Stimulated activated naive CD4-positive, alpha-beta T cell treated with Interleukin-2 at 50 U/mL for 16 hours (primary cell): ENCODE measurements around the gene UBXN11.

Source experiments
- DNase-seq: peaks from one replicate; lab custom pipeline; 2025; lab: John Stamatoyannopoulos, UW

UBXN11 gene

GRCh38 chr1:26306290-26307229 lies at the start of gene UBXN11:
UBXN11 (minus strand) TSS chr1:26306636; CDS start chr1:26302883, 3,753 bp downstream.
- peak; percentile 93 for DNase-seq

- no peak for DNase-seq
Observed at GRCh38 chr1:26356106-26356505, 49.7 kb upstream of the UBXN11 start.

- no peak for DNase-seq
Observed at GRCh38 chr1:26354972-26355371, 48.5 kb upstream of the UBXN11 start.

GRCh38 chr1:26353976-26354820 lies 47.8 kb upstream of the UBXN11 start, which contains the start of gene CRYBG2:
CRYBG2 (minus strand) TSS chr1:26354130; CDS start chr1:26346657, 7,473 bp downstream.
- DNase-seq = no peak

- no peak for DNase-seq
Observed at GRCh38 chr1:26353210-26353859, 46.9 kb upstream of the UBXN11 start.

GRCh38 chr1:26352338-26352679 lies 45.9 kb upstream of the UBXN11 start:
- DNase-seq = no peak

GRCh38 chr1:26351590-26352337 lies 45.3 kb upstream of the UBXN11 start:
- DNase-seq = no peak

- DNase-seq = no peak
Observed at GRCh38 chr1:26350701-26351589, 44.5 kb upstream of the UBXN11 start.

GRCh38 chr1:26350343-26350700 lies 43.9 kb upstream of the UBXN11 start:
- no peak for DNase-seq

GRCh38 chr1:26349877-26350244 lies 43.4 kb upstream of the UBXN11 start:
- no peak for DNase-seq

- no peak for DNase-seq
Observed at GRCh38 chr1:26349188-26349876, 42.9 kb upstream of the UBXN11 start.

GRCh38 chr1:26346274-26347033 lies 40.0 kb upstream of the UBXN11 start:
- DNase-seq = no peak

GRCh38 chr1:26345718-26346117 lies 39.3 kb upstream of the UBXN11 start:
- no peak for DNase-seq

GRCh38 chr1:26344147-26344920 lies 37.9 kb upstream of the UBXN11 start:
- no peak for DNase-seq

- no peak for DNase-seq
Observed at GRCh38 chr1:26340047-26340481, 33.6 kb upstream of the UBXN11 start.

GRCh38 chr1:26338670-26339069 lies 32.2 kb upstream of the UBXN11 start:
- DNase-seq = no peak

- no peak for DNase-seq
Observed at GRCh38 chr1:26337625-26338024, 31.2 kb upstream of the UBXN11 start.

GRCh38 chr1:26337206-26337535 lies 30.7 kb upstream of the UBXN11 start:
- no peak for DNase-seq
